ENCODE measurements around the gene NAP1L1. TPM values are rescaled to one million over a fixed set of nuclear protein-coding genes. Genes with fewer than 3 reads are reported as not detected.

Gene NAP1L1
- total RNA-seq, 1 donor from 2014 or later: 1,539 TPM

GRCh38 chr12:76117067-76117691 is 32.7 kb upstream of the NAP1L1 start:
- no peak overlapping the region for H3K27ac Mint-ChIP-seq
- H3K9ac ChIP-seq: no peak overlapping the region
- no peaks in the 10 kb centered on the region for H3K79me2 ChIP-seq (ENCODE audit: low read depth)
- no peaks in the 10 kb centered on the region for H3K4me1 Mint-ChIP-seq
- H4K20me1 ChIP-seq (ENCODE audit: low read depth): no peaks in the 10 kb centered on the region
- H3K4me3 ChIP-seq: no peak overlapping the region
- no peaks in the 10 kb centered on the region for H3K36me3 Mint-ChIP-seq
- no peak for DNase-seq (ENCODE audit: low spot score)
- H2AFZ ChIP-seq (replicated peaks): no peak overlapping the region
- H3K36me3 ChIP-seq: no peaks in the 10 kb centered on the region
- no peaks in the 10 kb centered on the region for H3K27me3 ChIP-seq
- H3K27ac ChIP-seq: no peak overlapping the region
- H3K4me3 Mint-ChIP-seq: no peak overlapping the region
- H3K27me3 Mint-ChIP-seq (ENCODE audit: insufficient read depth, low read depth): peaks cover 2% of the 10 kb centered on the region
- TF ChIP-seq EZH2phosphoT487 (IDR thresholded peaks at IDR 0.05): no peak
- no peak for TF ChIP-seq EZH2 (IDR thresholded peaks at IDR 0.05)
- TF ChIP-seq CTCF (IDR thresholded peaks at IDR 0.05): no peak
- H3K9me3 Mint-ChIP-seq: no peaks in the 10 kb centered on the region
- no peaks in the 10 kb centered on the region for H3K4me1 ChIP-seq
- H3F3A ChIP-seq (ENCODE audit: low read depth): no peaks in the 10 kb centered on the region
- no peaks in the 10 kb centered on the region for H3K9me3 ChIP-seq (ENCODE audit: low read depth)
- no peak overlapping the region for H3K4me2 ChIP-seq

GRCh38 chr12:76113800-76114757 is 29.6 kb upstream of the NAP1L1 start:
- DNase-seq (ENCODE audit: low spot score): no peak
- H3K9ac ChIP-seq: no peak overlapping the region
- no peaks in the 10 kb centered on the region for H3F3A ChIP-seq (ENCODE audit: low read depth)
- no peak overlapping the region for H3K4me2 ChIP-seq
- peaks cover 2% of the 10 kb centered on the region for H3K27me3 Mint-ChIP-seq (ENCODE audit: insufficient read depth, low read depth)
- no peak overlapping the region for H2AFZ ChIP-seq (replicated peaks)
- TF ChIP-seq EZH2 (IDR thresholded peaks at IDR 0.05) (no peak), EZH2phosphoT487 (IDR thresholded peaks at IDR 0.05) (no peak), CTCF (IDR thresholded peaks at IDR 0.05) (no peak)
- H3K4me1 Mint-ChIP-seq: no peaks in the 10 kb centered on the region
- no peak overlapping the region for H3K4me3 Mint-ChIP-seq
- no peaks in the 10 kb centered on the region for H3K36me3 Mint-ChIP-seq
- H3K36me3 ChIP-seq: no peaks in the 10 kb centered on the region
- H3K9me3 Mint-ChIP-seq: no peaks in the 10 kb centered on the region
- H3K27ac ChIP-seq: no peak overlapping the region
- no peaks in the 10 kb centered on the region for H3K9me3 ChIP-seq (ENCODE audit: low read depth)
- H3K27me3 ChIP-seq: no peaks in the 10 kb centered on the region
- H3K79me2 ChIP-seq (ENCODE audit: low read depth): no peaks in the 10 kb centered on the region
- H3K27ac Mint-ChIP-seq: no peak overlapping the region
- no peaks in the 10 kb centered on the region for H3K4me1 ChIP-seq
- no peaks in the 10 kb centered on the region for H4K20me1 ChIP-seq (ENCODE audit: low read depth)
- no peak overlapping the region for H3K4me3 ChIP-seq

DNA sequence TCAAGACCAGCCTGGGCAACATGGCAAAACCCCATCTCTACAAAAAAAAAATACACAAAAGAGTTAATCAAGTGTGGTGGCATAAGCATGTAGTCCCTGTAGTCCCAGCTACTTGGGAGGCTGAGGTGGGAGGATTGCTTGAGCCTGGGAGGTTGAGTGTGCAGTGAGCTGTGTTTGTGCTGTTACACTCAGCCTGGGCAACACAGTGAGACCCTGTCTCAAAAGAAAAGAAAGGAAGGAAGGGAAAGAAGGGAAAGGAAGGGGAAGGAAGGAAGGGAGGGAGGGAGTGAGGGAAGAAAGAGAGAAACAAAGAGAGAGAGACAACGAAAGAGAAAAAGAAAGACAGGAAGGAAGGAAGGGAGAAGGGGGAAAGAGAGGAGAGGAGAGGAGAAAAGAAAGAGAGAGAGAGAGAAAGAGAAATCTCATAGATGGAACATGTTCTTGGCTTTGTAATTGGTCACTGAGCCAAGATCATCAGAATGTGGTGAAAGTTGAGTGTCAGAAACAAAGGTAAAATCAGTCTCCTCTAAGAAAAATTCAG is 26.8 kb upstream of the NAP1L1 start:
- no peaks in the 10 kb centered on the region for H3K79me2 ChIP-seq (ENCODE audit: low read depth)
- H3K4me1 Mint-ChIP-seq: no peaks in the 10 kb centered on the region
- no peak overlapping the region for H3K27ac Mint-ChIP-seq

More for the DNA sequence above, 26.8 kb upstream of the NAP1L1 start:
- no peak overlapping the region for H3K4me2 ChIP-seq
- H4K20me1 ChIP-seq (ENCODE audit: low read depth): no peaks in the 10 kb centered on the region
- Mint-ChIP-seq H3K27me3 (ENCODE audit: insufficient read depth, low read depth) (peaks cover 2% of the 10 kb centered on the region), H3K4me3 (no peak overlapping the region), H3K9me3 (no peaks in the 10 kb centered on the region), H3K36me3 (no peaks in the 10 kb centered on the region)
- H3K4me3 ChIP-seq: no peak overlapping the region
- no peak overlapping the region for H3K9ac ChIP-seq
- TF ChIP-seq CTCF (IDR thresholded peaks at IDR 0.05) (no peak), EZH2 (IDR thresholded peaks at IDR 0.05) (no peak), EZH2phosphoT487 (IDR thresholded peaks at IDR 0.05) (no peak)
- no peaks in the 10 kb centered on the region for H3K36me3 ChIP-seq
- H3K4me1 ChIP-seq: no peaks in the 10 kb centered on the region
- H3F3A ChIP-seq (ENCODE audit: low read depth): no peaks in the 10 kb centered on the region
- no peaks in the 10 kb centered on the region for H3K9me3 ChIP-seq (ENCODE audit: low read depth)
- H3K27ac ChIP-seq: no peak overlapping the region
- no peak for DNase-seq (ENCODE audit: low spot score)
- H3K27me3 ChIP-seq: no peaks in the 10 kb centered on the region
- H2AFZ ChIP-seq (replicated peaks): no peak overlapping the region
